Smooth muscle cell (in vitro differentiated cells): Measurements from ENCODE around the gene SYS1. TPM values are rescaled to one million over a fixed set of nuclear protein-coding genes. Genes with fewer than 3 reads are reported as not detected.

Experiments
- DNase-seq: peaks from one replicate; lab custom pipeline; 2025; ENCODE audit not compliant: unreplicated experiment; lab: John Stamatoyannopoulos, UW
- H2AFZ ChIP-seq: fragments of 200-600 bp; sonication (generic); 2 replicates; pipeline ENCODE4 v1.6.0; 2016; ENCODE audit warnings: antibody characterized with exemption, low read depth, mild to moderate bottlenecking
- H3F3A ChIP-seq: fragments of 200-600 bp; sonication (generic); 2 replicates; pipeline ENCODE4 v1.6.0; 2017; ENCODE audit warnings: antibody characterized with exemption, low read depth
- H3K27ac ChIP-seq: fragments of 200-600 bp; sonication (generic); 2 replicates; pipeline ENCODE4 v1.5.1; 2016; ENCODE audit warnings: low read depth, mild to moderate bottlenecking
- H3K27me3 ChIP-seq: fragments of 200-600 bp; sonication (generic); 2 replicates; pipeline ENCODE4 v1.6.1; 2016; ENCODE audit warnings: low read depth, mild to moderate bottlenecking
- H3K36me3 ChIP-seq: fragments of 200-600 bp; sonication (generic); 2 replicates; pipeline ENCODE4 v1.5.1; 2016; ENCODE audit warnings: low read depth
- H3K4me1 ChIP-seq: fragments of 200-600 bp; sonication (generic); 2 replicates; pipeline ENCODE4 v1.5.1; 2016; ENCODE audit warnings: low read depth
- H3K4me2 ChIP-seq: fragments of 200-600 bp; sonication (generic); 2 replicates; pipeline ENCODE4 v1.6.0; 2016; ENCODE audit warnings: mild to moderate bottlenecking
- H3K4me3 ChIP-seq: fragments of 200-600 bp; sonication (generic); 2 replicates; pipeline ENCODE4 v1.5.1; 2016; ENCODE audit warnings: mild to moderate bottlenecking
- H3K79me2 ChIP-seq: fragments of 200-600 bp; sonication (generic); 2 replicates; pipeline ENCODE4 v1.6.0; 2016; ENCODE audit warnings: low read depth, mild to moderate bottlenecking
- H3K9ac ChIP-seq: fragments of 200-600 bp; sonication (generic); 2 replicates; pipeline ENCODE4 v1.6.0; 2016; ENCODE audit warnings: low read depth
- H3K9me3 ChIP-seq: fragments of 200-600 bp; sonication (generic); replicated peaks from 2 replicates; pipeline ENCODE4 v1.5.1; 2016; ENCODE audit warnings: low read depth
- H4K20me1 ChIP-seq: fragments of 200-600 bp; sonication (generic); 2 replicates; pipeline ENCODE4 v1.6.0; 2016; ENCODE audit warnings: low read depth
- CTCF ChIP-seq: fragments of 200-600 bp; sonication (generic); IDR thresholded peaks from 2 replicates; pipeline ENCODE4 v1.5.1; 2017; ENCODE audit warnings: borderline replicate concordance, mild to moderate bottlenecking, antibody characterized with exemption; ENCODE audit not compliant: insufficient read depth, poor library complexity, severe bottlenecking
- WGBS: methylation state at CpG from one replicate; pipeline ENCODE4 v1.1.7; 2016; ENCODE audit warnings: low lambda C conversion rate; 5-methylcytosine and 5-hydroxymethylcytosine counted together
- polyA plus RNA-seq: library from polyadenylated mRNA; unstranded; fragments of >200 nt; fragmentation: Nextera tagmentation; extraction: Ambion mirVana; gene quantifications from 2 replicates; pipeline ENCODE4 v1.2.1, GENCODE V29; 2016
- total RNA-seq: library from RNA; depleted of rRNA; stranded (reverse); fragments of >200 nt; gene quantifications from 2 replicates; pipeline ENCODE4 v1.2.3, GENCODE V29; 2014

Gene SYS1
- total and polyA plus RNA-seq, 2 experiments from 2014 or later, result 14.5 to 17.0 TPM

- no peak for TF ChIP-seq CTCF
- peak overlapping the region; percentile 96 for H3K27ac ChIP-seq
- 73% methylated on average over 6 of the region's 6 CpGs for WGBS
- DNase-seq, result no peak
- H3K4me2 ChIP-seq, result peak overlapping the region; percentile 79
- peak overlapping the region; percentile 78 for H3K9ac ChIP-seq
- peaks cover 34% of the 10 kb centered on the region for H4K20me1 ChIP-seq
- H3K4me3 ChIP-seq, result no peak overlapping the region
- H3K36me3 ChIP-seq, result no peaks in the 10 kb centered on the region
- no peak overlapping the region for H2AFZ ChIP-seq
- peaks cover 67% of the 10 kb centered on the region for H3K4me1 ChIP-seq
- H3K79me2 ChIP-seq, result peaks cover 61% of the 10 kb centered on the region
- H3F3A ChIP-seq, result peaks cover 58% of the 10 kb centered on the region
- no peaks in the 10 kb centered on the region for H3K9me3 ChIP-seq
- H3K27me3 ChIP-seq, result no peaks in the 10 kb centered on the region
These were observed 23.9 kb upstream of the SYS1 start for GRCh38 chr20:45339084-45339483.

- Histone ChIP-seq H3K9ac (no peak overlapping the region), H3K79me2 (peaks cover 57% of the 10 kb centered on the region), H3K27me3 (no peaks in the 10 kb centered on the region), H3K9me3 (no peaks in the 10 kb centered on the region), H3K27ac (peak overlapping the region; percentile 96), H3K36me3 (no peaks in the 10 kb centered on the region), H3K4me3 (no peak overlapping the region), H4K20me1 (peaks cover 34% of the 10 kb centered on the region), H3F3A (peaks cover 58% of the 10 kb centered on the region), H3K4me2 (no peak overlapping the region), H2AFZ (no peak overlapping the region), H3K4me1 (peaks cover 71% of the 10 kb centered on the region)
- 98% methylated on average over 2 of the region's 2 CpGs for WGBS
- DNase-seq, result no peak
- no peak for TF ChIP-seq CTCF
These were observed 23.2 kb upstream of the SYS1 start for GRCh38 chr20:45339799-45340198.

GRCh38 chr20:45340236-45340847, 22.6 kb upstream of the SYS1 start:
- no peak overlapping the region for H3K4me3 ChIP-seq
- H3K27me3 ChIP-seq, result no peaks in the 10 kb centered on the region
- H3F3A ChIP-seq, result peaks cover 59% of the 10 kb centered on the region
- no peaks in the 10 kb centered on the region for H3K36me3 ChIP-seq
- H3K4me2 ChIP-seq, result no peak overlapping the region
- peaks cover 34% of the 10 kb centered on the region for H4K20me1 ChIP-seq
- no peak overlapping the region for H2AFZ ChIP-seq
- no peak for TF ChIP-seq CTCF
- DNase-seq, result no peak
- no peaks in the 10 kb centered on the region for H3K9me3 ChIP-seq
- no peak overlapping the region for H3K9ac ChIP-seq
- peak overlapping the region; percentile 96 for H3K27ac ChIP-seq
- peaks cover 75% of the 10 kb centered on the region for H3K4me1 ChIP-seq
- WGBS, result 89% methylated on average over 5 of the region's 5 CpGs
- peaks cover 57% of the 10 kb centered on the region for H3K79me2 ChIP-seq

- H3K27me3 ChIP-seq, result no peaks in the 10 kb centered on the region
- WGBS, result 62% methylated on average over 1 of the region's 1 CpG
- H3F3A ChIP-seq, result peaks cover 57% of the 10 kb centered on the region
- peaks cover 72% of the 10 kb centered on the region for H3K4me1 ChIP-seq
- no peaks in the 10 kb centered on the region for H3K9me3 ChIP-seq
- no peak for TF ChIP-seq CTCF
- peak overlapping the region; percentile 60 for H3K9ac ChIP-seq
- no peak overlapping the region for H3K4me2 ChIP-seq
- H2AFZ ChIP-seq, result no peak overlapping the region
- H3K4me3 ChIP-seq, result no peak overlapping the region
- H3K36me3 ChIP-seq, result no peaks in the 10 kb centered on the region
- DNase-seq, result no peak
- peaks cover 33% of the 10 kb centered on the region for H4K20me1 ChIP-seq
- peak overlapping the region; percentile 96 for H3K27ac ChIP-seq
- peaks cover 56% of the 10 kb centered on the region for H3K79me2 ChIP-seq
These were observed 22.0 kb upstream of the SYS1 start for GRCh38 chr20:45340951-45341350.
